Measurements from ENCODE around the gene UNC119B. TPM values are rescaled to one million over a fixed set of nuclear protein-coding genes. Genes with fewer than 3 reads are reported as not detected.
"Not testable (repeated sequence)": the region's sequence is repeated elsewhere in the genome, so short reads cannot be mapped to it uniquely, and the experiment has no call there.

The UNC119B gene
- total and polyA plus RNA-seq, 2 donors: 9.3 to 12.0 TPM

DNA sequence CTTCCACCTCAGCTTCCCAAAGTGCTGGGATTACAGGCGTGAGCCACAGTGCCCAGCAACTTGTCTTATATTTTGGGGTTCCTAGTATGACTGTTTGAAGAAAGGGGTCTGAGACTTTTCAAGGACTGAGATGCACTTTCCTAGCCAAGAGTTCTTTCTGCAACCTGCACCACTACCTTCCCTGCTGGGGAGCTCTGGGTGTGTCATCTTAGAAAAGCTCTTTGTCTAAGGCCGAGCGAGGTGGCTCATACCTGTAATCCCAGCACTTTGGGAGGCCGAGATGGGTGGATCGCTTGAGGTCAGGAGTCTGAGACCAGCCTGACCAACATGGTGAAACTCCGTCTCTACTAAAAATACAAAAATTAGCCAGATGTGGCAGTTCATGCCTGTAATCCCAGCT is 40.0 kb upstream of the UNC119B start:
- H3K4me1 ChIP-seq (ENCODE audit: control insufficient read depth in 2 of 2, insufficient read depth in 2 of 2, low read length in 2 of 2); H3K36me3 ChIP-seq (ENCODE audit: control insufficient read depth in 2 of 2, insufficient read depth in 2 of 2, low read length in 1 of 2); DNase-seq (ENCODE audit: low read depth in 6 of 9, low spot score in 9 of 9); H3K9me3 ChIP-seq (ENCODE audit: control insufficient read depth in 2 of 2, insufficient read depth in 1 of 2, low read length in 1 of 2); H3K4me3 ChIP-seq (ENCODE audit: low read length in 2 of 2); H3K27ac ChIP-seq (ENCODE audit: low read depth in 1 of 2, low read length in 1 of 2); H3K27me3 ChIP-seq (ENCODE audit: control insufficient read depth in 2 of 2, insufficient read depth in 1 of 2, low read length in 1 of 2): not testable (repeated sequence)
- 98% methylated on average over 6 of the region's 6 CpGs for WGBS

DNA sequence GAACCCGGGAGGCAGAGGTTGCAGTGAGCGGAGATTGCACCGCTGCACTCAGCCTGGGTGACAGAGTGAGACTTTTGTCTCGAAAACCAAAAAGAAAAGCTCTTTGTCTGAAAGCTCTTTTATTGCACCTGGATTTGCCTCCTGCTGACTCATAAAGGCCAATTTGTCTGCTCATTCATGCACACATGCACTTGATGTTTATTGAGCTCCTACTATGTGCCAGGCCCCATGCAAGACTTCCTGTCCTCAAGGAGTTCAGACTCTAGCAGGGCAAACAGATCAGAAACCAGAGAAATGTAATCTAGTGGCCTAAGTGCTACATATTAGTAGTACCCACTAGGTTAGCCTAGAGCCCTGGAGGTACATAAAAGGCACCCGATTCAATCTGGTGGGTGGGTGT is 39.6 kb upstream of the UNC119B start:
- no peaks in the 10 kb centered on the region for H3K36me3 ChIP-seq (ENCODE audit: control insufficient read depth in 2 of 2, insufficient read depth in 2 of 2, low read length in 1 of 2)
- WGBS: 95% methylated on average over 5 of the region's 5 CpGs
- H3K4me1 ChIP-seq (ENCODE audit: control insufficient read depth in 2 of 2, insufficient read depth in 2 of 2, low read length in 2 of 2): no peaks in the 10 kb centered on the region

DNA sequence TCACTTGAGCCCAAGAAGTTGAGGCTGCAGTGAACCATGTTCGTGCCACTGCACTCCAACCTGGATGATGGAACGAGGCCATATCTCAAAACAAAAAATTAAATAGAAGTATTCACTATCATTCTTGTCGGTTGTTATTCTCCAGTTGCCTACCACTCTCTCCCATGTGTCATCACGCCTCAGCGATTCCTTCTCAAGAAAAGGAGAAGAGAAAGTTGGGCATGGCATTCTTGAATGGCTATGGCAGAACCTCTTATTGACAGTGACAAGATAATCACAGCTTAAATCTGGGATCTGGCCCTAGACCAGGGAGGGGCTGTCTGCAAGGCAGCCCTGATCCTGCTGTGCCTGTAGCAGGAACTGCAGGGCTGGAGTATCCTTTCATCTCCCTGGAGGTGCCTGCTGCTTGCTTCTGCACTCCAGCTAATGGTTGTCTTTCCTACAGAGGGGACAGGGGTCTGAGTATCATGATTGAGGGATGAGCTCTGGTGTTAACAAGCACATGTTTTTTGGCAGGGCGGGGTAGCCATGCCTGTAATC is 36.1 kb upstream of the UNC119B start:
- Histone ChIP-seq H3K4me3 (ENCODE audit: low read length in 2 of 2) (no peak overlapping the region), H3K9me3 (ENCODE audit: control insufficient read depth in 2 of 2, insufficient read depth in 1 of 2, low read length in 1 of 2) (no peaks in the 10 kb centered on the region), H3K4me1 (ENCODE audit: control insufficient read depth in 2 of 2, insufficient read depth in 2 of 2, low read length in 2 of 2) (peaks cover 0 to 8% of the 10 kb centered on the region in 2 donors)

More for the DNA sequence above, 39.6 kb upstream of the UNC119B start:
- Histone ChIP-seq H3K9me3 (ENCODE audit: control insufficient read depth in 2 of 2, insufficient read depth in 1 of 2, low read length in 1 of 2) (no peaks in the 10 kb centered on the region), H3K4me3 (ENCODE audit: low read length in 2 of 2) (no peak overlapping the region), H3K27me3 (ENCODE audit: control insufficient read depth in 2 of 2, insufficient read depth in 1 of 2, low read length in 1 of 2) (no peaks in the 10 kb centered on the region), H3K27ac (ENCODE audit: low read depth in 1 of 2, low read length in 1 of 2) (no peak overlapping the region)
- no peak for DNase-seq (ENCODE audit: low read depth in 6 of 9, low spot score in 9 of 9)

DNA sequence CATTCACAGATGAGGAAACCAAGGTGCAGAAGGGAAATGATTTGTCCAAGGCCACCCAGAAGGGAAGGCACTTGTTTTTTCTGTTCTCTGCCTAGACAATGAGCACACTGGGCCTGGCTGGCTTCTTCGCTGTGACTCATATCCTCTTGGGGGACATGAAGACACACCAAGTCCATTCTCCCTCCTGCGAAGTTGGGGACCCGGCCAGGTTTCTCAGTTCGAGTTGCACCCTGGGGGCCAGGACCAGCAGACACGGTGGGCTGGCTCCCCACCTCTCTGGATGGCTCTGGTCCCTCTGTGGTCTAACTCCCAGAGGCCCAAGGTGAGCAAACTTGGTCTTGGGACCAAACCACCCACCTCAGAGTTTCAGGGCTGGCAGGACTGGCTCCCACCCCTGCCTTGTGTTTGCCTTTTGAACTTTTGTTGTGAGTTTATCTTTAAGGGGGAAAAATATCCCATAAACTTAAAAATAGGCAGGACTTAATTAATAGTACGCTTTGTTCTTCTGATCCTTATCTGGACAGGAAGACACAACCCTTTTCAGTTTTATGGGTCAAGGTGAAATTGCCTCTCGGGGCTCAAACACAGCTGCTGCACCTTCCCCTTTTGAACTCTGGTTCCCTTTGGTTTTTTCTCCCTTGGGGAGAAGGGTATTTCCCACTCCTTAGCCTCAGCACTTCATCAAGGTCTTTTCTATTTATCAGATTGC is 32.3 kb upstream of the UNC119B start:
- Histone ChIP-seq H3K9me3 (ENCODE audit: control insufficient read depth in 2 of 2, insufficient read depth in 1 of 2, low read length in 1 of 2) (no peaks in the 10 kb centered on the region), H3K27ac (ENCODE audit: low read depth in 1 of 2, low read length in 1 of 2) (no peak overlapping the region), H3K27me3 (ENCODE audit: control insufficient read depth in 2 of 2, insufficient read depth in 1 of 2, low read length in 1 of 2) (no peaks in the 10 kb centered on the region), H3K4me3 (ENCODE audit: low read length in 2 of 2) (no peak overlapping the region), H3K36me3 (ENCODE audit: control insufficient read depth in 2 of 2, insufficient read depth in 2 of 2, low read length in 1 of 2) (no peaks in the 10 kb centered on the region), H3K4me1 (ENCODE audit: control insufficient read depth in 2 of 2, insufficient read depth in 2 of 2, low read length in 2 of 2) (peaks cover 0 to 8% of the 10 kb centered on the region in 2 donors)
- no peak for DNase-seq (ENCODE audit: low read depth in 6 of 9, low spot score in 9 of 9)
- 72% methylated on average over 7 of the region's 7 CpGs for WGBS

More for the DNA sequence above, 36.1 kb upstream of the UNC119B start:
- 95% methylated on average over 6 of the region's 6 CpGs for WGBS
- no peak for DNase-seq (ENCODE audit: low read depth in 6 of 9, low spot score in 9 of 9)
- Histone ChIP-seq H3K27ac (ENCODE audit: low read depth in 1 of 2, low read length in 1 of 2) (no peak overlapping the region), H3K27me3 (ENCODE audit: control insufficient read depth in 2 of 2, insufficient read depth in 1 of 2, low read length in 1 of 2) (no peaks in the 10 kb centered on the region), H3K36me3 (ENCODE audit: control insufficient read depth in 2 of 2, insufficient read depth in 2 of 2, low read length in 1 of 2) (no peaks in the 10 kb centered on the region)

DNA sequence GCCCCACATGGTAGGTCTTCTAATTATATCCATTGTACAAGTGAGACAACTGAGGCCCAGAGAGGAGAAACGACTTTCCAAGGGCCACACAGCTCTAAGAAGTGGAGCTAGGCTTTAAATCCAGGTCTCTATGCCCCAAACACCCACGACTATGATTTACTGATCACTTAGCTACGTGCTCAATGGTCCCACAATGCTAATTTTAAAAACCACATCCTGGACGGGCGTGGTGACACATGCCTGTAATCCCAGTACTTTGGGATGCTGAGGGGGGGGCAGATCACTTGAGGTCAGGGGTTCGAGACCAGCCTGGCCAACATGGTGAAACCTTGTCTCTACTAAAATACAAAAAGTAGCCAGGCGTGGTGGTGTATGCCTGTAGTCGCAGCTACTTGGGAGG is 31.7 kb upstream of the UNC119B start:
- Histone ChIP-seq H3K4me3 (ENCODE audit: low read length in 2 of 2) (no peak overlapping the region), H3K9me3 (ENCODE audit: control insufficient read depth in 2 of 2, insufficient read depth in 1 of 2, low read length in 1 of 2) (no peaks in the 10 kb centered on the region), H3K4me1 (ENCODE audit: control insufficient read depth in 2 of 2, insufficient read depth in 2 of 2, low read length in 2 of 2) (peaks cover 0 to 8% of the 10 kb centered on the region in 2 donors), H3K27ac (ENCODE audit: low read depth in 1 of 2, low read length in 1 of 2) (no peak overlapping the region), H3K27me3 (ENCODE audit: control insufficient read depth in 2 of 2, insufficient read depth in 1 of 2, low read length in 1 of 2) (no peaks in the 10 kb centered on the region), H3K36me3 (ENCODE audit: control insufficient read depth in 2 of 2, insufficient read depth in 2 of 2, low read length in 1 of 2) (no peaks in the 10 kb centered on the region)
- DNase-seq (ENCODE audit: low read depth in 6 of 9, low spot score in 9 of 9): no peak
- WGBS: 64% methylated on average over 8 of the region's 8 CpGs

DNA sequence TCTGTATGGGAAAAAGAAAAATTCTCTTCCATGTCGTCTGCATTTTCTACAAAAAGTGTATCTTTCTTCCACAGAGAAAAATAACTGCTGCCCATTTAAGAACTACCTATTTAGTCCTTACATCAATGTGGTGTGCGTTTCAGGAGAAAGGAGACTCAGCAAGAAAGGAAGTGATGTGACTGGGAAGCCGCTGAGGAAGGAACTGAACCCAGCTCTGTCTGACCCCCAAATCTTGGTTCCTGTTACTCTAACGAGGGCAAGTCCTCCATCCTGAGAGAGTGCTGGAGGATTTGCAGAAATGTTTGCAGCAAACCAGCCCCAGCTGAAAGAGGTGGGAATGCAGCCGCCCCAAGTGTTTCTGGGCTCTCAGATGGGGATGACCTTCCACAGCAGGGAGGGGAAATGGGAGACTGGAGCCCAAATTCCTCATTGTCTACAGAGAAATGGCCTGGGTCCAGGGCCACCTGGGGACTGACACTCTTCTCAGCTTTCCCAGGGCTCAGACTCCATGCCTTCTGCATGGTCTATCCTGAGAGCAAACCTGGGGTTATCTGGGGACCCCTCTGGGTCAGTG is 30.0 kb upstream of the UNC119B start:
- Histone ChIP-seq H3K4me3 (ENCODE audit: low read length in 2 of 2) (no peak overlapping the region), H3K4me1 (ENCODE audit: control insufficient read depth in 2 of 2, insufficient read depth in 2 of 2, low read length in 2 of 2) (peaks cover 0 to 13% of the 10 kb centered on the region in 2 donors), H3K9me3 (ENCODE audit: control insufficient read depth in 2 of 2, insufficient read depth in 1 of 2, low read length in 1 of 2) (no peaks in the 10 kb centered on the region), H3K27ac (ENCODE audit: low read depth in 1 of 2, low read length in 1 of 2) (no peak overlapping the region), H3K27me3 (ENCODE audit: control insufficient read depth in 2 of 2, insufficient read depth in 1 of 2, low read length in 1 of 2) (no peaks in the 10 kb centered on the region), H3K36me3 (ENCODE audit: control insufficient read depth in 2 of 2, insufficient read depth in 2 of 2, low read length in 1 of 2) (no peaks in the 10 kb centered on the region)
- no peak for DNase-seq (ENCODE audit: low read depth in 6 of 9, low spot score in 9 of 9)
- 51% methylated on average over 5 of the region's 5 CpGs for WGBS

DNA sequence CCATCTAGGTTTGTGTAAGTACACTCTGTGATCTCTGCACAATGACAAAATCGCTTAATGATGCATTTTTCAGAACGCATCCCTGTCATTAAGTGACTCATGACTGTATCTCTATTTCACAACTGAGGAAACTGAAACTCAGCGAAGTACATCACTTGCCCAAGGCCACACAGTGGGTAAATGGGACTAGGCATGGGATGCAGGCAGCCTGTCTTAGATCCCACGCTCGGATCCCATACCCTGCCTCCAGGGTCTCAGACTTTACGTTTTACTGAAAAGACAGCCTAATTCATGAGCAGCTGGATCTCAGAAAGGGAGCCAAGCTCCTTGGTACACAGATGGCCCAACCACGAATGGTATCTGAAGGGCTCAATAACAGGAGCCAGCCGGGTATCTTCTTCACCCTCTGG is 25.7 kb upstream of the UNC119B start:
- Histone ChIP-seq H3K4me3 (ENCODE audit: low read length in 2 of 2) (no peak overlapping the region), H3K9me3 (ENCODE audit: control insufficient read depth in 2 of 2, insufficient read depth in 1 of 2, low read length in 1 of 2) (peaks cover 0 to 7% of the 10 kb centered on the region in 2 donors), H3K27ac (ENCODE audit: low read depth in 1 of 2, low read length in 1 of 2) (no peak overlapping the region), H3K27me3 (ENCODE audit: control insufficient read depth in 2 of 2, insufficient read depth in 1 of 2, low read length in 1 of 2) (no peaks in the 10 kb centered on the region), H3K36me3 (ENCODE audit: control insufficient read depth in 2 of 2, insufficient read depth in 2 of 2, low read length in 1 of 2) (no peaks in the 10 kb centered on the region), H3K4me1 (ENCODE audit: control insufficient read depth in 2 of 2, insufficient read depth in 2 of 2, low read length in 2 of 2) (peaks cover 15 to 32% of the 10 kb centered on the region in 2 donors)
- no peak for DNase-seq (ENCODE audit: low read depth in 6 of 9, low spot score in 9 of 9)
- WGBS: 86% methylated on average over 8 of the region's 8 CpGs

DNA sequence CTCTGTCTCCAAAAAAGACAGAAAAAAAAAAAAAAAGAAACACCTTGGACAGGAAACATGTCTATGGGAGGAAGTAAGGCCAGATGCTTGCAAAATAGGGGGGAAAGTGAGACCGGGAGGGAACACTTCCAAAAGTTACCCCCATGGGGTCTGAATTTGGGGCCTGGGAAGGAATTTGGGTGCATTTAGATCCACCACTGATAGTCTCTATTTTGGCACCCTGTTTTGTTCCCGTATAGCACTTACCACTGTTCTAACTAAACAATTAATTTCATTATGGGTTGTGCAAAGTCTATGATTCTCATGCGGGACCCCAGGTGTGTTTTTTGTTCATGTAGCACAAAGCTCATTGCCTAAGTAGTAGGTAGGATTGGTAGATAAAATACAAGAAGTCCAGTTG is 24.7 kb upstream of the UNC119B start:
- peaks cover 19 to 40% of the 10 kb centered on the region in 2 donors for H3K4me1 ChIP-seq (ENCODE audit: control insufficient read depth in 2 of 2, insufficient read depth in 2 of 2, low read length in 2 of 2)
- H3K27ac ChIP-seq (ENCODE audit: low read depth in 1 of 2, low read length in 1 of 2): no peak overlapping the region
- WGBS: 62% methylated on average over 3 of the region's 3 CpGs
- peaks cover 0 to 7% of the 10 kb centered on the region in 2 donors for H3K9me3 ChIP-seq (ENCODE audit: control insufficient read depth in 2 of 2, insufficient read depth in 1 of 2, low read length in 1 of 2)
- H3K4me3 ChIP-seq (ENCODE audit: low read length in 2 of 2): peak overlapping the region in 1 of 2 donors; percentile 89
- H3K27me3 ChIP-seq (ENCODE audit: control insufficient read depth in 2 of 2, insufficient read depth in 1 of 2, low read length in 1 of 2): no peaks in the 10 kb centered on the region
- no peaks in the 10 kb centered on the region for H3K36me3 ChIP-seq (ENCODE audit: control insufficient read depth in 2 of 2, insufficient read depth in 2 of 2, low read length in 1 of 2)
- DNase-seq (ENCODE audit: low read depth in 6 of 9, low spot score in 9 of 9): no peak

DNA sequence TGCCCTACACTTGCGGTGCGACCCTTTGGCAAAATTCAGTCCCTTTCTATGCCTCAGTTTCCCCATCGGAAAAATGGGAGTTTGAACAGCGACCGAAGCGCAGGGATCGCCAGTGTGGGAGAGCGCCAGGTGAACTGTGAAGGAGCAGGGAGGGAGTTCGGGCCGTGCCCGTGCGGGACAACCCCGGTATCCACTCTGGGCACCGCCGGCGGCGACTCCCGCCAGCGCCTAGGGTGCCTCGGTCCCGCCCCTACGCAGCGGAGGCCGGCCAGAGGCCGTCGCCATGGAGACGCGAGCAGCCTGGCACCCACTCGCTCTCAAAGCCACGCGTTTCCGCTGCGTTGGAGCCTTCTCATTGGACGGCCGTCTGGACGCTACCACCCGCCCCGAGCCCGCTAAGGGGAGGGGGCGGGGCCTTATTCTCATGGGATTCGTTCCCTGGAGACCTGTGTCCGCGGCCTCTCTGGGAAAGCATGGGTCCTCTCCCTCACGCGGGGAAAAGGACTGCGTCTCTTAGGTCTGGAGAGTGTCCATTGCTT is 24.0 kb upstream of the UNC119B start:
- WGBS: under 1% methylated on average over 46 of the region's 46 CpGs
- peaks cover 0 to 7% of the 10 kb centered on the region in 2 donors for H3K9me3 ChIP-seq (ENCODE audit: control insufficient read depth in 2 of 2, insufficient read depth in 1 of 2, low read length in 1 of 2)
- H3K27ac ChIP-seq (ENCODE audit: low read depth in 1 of 2, low read length in 1 of 2): peak overlapping the region; percentile 91 to 99
- H3K4me3 ChIP-seq (ENCODE audit: low read length in 2 of 2): peak overlapping the region; percentile 89
- H3K27me3 ChIP-seq (ENCODE audit: control insufficient read depth in 2 of 2, insufficient read depth in 1 of 2, low read length in 1 of 2): no peaks in the 10 kb centered on the region
- peaks cover 19 to 46% of the 10 kb centered on the region in 2 donors for H3K4me1 ChIP-seq (ENCODE audit: control insufficient read depth in 2 of 2, insufficient read depth in 2 of 2, low read length in 2 of 2)
- peak; percentile 91 to 99 (median 96) for DNase-seq (ENCODE audit: low read depth in 6 of 9, low spot score in 9 of 9)
- H3K36me3 ChIP-seq (ENCODE audit: control insufficient read depth in 2 of 2, insufficient read depth in 2 of 2, low read length in 1 of 2): peaks cover 0 to 4% of the 10 kb centered on the region in 2 donors

All from thymus (tissue), 11 donors.